RPMI7951 (cell line): Measurements from ENCODE around the gene RBMS3. TPM values are rescaled to one million over a fixed set of nuclear protein-coding genes. Genes with fewer than 3 reads are reported as not detected.

Experiments
- DNase-seq: peaks from one replicate; pipeline ENCODE4 v3.0.0-alpha.2; 2012; ENCODE audit warnings: low read depth
- total RNA-seq: library from RNA; depleted of rRNA; stranded (reverse); fragments of >200 nt; shearing (Covaris generic); gene quantifications from 2 replicates; pipeline ENCODE4 v1.2.3, GENCODE V29; 2014

Gene RBMS3
- total RNA-seq, 1 experiment from 2014 or later = 22.8 TPM

DNA sequence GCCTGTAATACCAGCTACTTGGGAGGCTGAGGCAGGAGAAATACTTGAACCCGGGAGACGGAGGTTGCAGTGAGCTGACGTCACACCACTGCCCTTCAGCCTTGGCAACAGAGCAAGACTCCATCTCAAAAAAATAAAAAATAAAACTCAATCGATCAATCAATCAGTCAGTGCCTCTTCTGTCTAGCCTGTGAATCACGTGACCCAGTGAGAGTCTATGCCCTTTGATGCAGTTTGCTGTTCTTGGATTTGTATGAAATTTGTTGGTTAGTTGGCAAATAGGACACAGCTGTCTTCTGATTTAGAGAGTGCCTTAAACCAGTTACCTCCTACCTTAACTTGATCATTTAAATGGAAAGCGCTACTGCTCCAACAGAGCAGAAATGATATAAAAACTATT lies 3.6 kb upstream of the RBMS3 start:
- DNase-seq = no peak

DNA sequence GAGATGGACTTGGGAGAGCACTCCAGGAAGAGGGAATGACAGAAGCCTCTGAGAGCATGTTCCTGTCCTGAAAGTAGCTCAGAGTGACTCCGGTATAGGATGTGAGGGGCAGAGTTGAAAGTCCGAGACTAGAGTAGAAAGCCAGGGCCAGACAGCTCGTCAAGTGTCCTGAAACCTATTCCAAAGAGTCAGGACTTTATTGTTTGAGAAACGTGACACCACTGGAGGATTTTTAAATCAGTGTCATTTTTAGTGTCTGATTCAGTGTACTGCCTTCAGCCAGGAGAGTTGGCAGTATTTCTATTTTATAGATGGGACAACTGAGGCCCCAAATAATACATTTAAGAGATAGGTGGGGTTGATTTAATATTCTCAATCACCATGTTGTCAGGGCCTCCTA lies 1.6 kb upstream of the RBMS3 start:
- DNase-seq = no peak

DNA sequence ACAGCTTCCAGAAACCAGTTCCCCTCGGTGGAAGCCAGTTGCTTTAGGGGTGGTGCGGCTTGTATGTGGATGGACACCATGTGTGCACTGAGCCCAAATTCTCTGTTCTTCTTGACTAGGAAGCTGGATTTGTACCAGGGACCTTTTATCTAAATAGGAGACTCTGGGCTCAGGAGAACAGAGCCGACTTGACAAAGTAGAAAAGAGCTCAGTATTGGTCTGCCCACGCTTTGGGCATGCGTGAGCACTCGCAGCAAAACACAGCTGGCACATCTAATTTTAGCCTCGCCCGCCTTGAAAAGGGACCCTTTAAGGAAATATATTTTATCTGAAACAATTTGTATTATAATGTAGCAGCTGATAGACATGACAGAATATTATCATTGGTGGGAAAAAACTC lies 1.1 kb upstream of the RBMS3 start:
- peak; percentile 63 for DNase-seq

DNA sequence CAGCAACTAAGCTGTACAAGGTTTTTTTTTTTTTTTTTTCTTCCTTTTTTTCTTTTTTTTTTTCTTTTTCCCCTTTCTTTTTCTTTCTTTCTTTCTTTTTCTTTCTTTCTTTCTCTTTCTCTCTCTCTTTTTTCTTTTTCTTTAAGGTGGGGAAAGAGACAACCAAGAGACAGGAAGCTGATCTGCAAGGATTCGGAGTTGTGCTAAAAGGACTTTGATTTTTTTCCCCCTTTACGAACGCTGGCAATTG lies 148 bp downstream of the RBMS3 start:
- DNase-seq = peak; percentile 64

DNA sequence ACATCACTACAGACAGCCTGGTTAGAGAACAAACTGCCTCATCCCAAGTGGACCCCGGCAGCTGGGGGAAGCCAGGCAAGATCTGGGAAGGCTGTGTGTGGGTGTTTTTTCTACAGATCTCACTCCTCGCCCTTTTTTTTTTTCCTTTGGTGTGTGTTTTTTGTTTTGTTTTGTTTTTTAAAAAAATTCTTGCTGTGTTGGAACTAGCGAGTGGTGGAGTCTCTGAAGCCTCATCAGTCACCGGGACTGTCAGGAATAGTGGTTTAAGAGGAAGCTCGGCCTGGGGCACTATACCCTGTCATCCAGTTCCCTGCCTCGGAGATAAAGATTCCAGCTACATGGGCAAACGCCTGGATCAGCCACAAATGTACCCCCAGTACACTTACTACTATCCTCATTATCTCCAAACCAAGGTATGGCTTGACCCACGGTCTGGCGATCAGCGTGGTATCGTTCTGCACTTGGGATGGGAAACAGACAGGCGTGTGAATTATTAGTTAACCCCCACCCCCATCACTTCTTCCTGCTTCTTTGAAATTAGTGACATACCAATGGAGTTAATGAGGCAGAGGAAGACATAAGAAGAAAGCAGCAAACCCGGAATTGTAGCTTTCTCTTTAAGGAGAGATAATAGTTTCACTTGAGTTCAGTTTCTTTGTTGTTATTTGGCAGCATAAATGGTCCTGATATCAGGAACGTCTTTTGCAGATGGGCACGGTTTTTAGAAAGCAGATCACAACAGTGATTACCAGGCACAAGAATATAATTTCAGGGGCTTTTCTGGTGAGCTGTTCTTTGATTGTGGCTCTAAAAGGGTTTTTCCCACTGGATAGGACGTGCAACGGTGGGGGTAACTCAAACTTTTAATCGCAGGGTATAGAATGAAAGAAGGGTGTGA lies 722 bp downstream of the RBMS3 start:
- DNase-seq = peak; percentile 78

DNA sequence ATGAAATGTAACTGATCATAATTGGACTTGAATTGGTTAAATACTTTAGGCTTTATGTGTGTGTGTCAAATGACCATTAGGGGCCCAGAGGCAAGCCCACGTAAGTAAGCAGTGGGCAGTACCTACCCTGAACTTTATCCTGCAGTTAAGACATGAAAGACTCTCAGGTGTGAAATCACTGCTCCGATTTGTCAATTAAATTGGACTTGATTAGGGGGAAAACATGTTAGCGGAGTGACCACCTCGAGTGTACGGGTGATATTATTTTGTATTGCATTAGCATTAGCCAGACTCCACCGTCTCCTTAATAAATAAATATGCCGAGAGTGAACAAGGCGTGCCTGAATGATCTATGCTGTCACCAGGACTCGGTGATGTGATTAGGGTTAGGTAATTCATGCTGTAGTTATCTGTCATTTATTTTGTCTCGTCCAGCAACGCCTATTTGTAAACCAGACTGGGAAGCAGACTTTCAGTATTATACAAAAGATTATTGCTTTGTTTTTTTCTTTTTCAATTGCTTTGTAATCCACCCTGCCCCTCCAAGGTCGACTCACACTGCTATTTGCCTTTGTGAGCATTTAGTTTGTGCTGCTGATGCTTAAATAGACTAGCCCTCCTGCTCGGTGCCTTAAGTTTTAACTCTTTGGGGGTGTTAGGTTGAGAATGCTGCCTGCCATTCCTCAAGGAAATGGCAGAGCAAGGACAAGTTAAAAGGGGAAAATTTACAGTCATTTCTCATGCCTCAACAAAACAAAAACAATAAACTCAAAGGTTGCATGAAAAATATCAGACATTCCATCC lies 1.8 kb downstream of the RBMS3 start:
- DNase-seq = peak; percentile 48

DNA sequence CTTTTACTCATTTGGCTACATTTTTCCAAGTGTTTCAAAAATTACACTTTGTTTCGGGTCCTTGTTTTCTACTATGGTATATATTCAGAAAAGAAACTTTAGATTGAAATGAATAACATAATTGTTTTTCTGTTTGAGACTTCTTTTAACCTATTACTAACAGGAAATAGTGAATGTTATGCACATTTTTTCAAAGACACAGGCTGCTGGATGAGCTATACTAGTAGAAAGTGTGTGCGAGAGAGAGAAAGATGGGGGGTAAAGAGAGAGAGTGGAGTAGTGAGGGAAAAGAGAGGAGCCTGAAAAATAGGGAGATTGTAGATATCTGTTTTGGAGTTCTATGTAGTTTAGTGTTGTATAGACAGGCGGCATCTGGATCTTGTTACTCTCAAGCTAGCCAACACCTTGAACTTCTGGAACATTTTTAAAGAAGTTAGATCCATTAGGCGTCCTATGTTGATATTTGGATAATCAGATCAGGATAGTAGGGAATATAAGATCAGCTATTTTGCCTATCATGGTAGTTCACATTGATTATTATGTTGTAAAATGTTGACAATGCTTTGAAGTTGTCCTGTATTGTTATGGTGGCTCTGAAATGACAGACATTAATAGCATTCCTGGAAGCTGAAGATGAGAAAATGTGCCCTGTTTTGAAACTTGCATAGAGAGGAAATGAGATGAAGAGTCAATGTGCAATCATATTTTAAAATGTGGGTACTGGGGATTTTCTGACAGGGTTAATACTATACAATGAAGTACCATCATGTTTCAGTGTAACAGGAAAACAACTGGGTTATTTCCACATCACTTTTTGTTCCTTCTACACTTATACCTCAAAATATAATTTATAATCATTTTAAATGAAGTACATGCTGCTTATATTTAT lies 2.6 kb downstream of the RBMS3 start:
- peak; percentile 25 for DNase-seq

DNA sequence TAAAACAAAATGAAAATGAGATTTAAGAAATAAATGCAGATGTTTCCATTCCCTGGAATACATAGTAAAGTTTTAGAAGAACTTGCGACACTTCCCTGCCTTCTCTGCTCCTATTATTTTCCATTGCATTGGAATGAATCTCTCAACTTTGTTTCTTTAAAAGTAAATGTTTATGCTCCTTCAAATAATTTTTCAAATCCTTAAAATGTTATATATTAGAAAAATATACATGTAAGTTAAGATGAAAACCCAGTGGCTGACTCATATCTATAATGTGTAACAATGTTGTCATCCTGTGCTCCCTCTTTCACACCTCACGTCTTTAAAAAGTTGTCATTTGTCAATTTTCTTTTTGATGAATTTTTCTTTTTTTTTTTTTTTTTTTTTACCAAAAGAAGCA lies 3.6 kb downstream of the RBMS3 start:
- DNase-seq = no peak

GRCh38 chr3:29285471-29286071 lies 4.7 kb downstream of the RBMS3 start:
- DNase-seq = peak; percentile 57

DNA sequence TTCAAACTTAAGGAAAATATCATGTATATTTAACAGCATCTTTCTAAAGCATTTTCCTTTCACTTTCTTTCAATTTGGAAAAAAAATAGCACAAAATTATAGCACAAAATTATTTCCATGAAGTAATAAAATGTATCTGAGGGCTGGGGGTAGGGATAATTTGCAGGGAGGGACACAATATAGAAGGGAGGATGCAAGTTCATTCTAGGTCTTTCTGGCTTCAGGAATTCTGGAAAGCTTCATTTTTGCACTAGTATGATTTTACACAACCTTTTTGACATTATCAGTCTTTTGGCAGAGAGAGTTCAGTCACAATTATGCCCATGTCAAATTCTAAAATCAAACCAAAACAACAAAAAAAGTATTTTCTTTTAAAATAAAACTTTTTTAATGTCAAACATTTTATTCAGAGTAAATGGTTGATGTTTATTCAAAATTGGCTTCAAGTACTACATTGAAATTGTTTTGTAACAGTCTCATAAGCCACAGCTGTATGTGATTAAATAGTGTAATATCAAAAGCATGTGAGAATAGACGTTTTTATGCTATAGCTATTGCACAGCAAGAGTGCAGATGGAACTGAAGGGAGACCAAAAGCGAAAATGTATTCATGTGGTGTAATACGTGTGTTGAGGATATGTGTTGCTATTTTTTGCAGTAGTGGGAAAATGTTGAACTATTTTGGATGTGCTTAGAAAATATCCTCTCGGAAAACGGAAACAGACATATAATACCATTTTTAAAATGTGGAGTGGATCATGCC lies 5.8 kb downstream of the RBMS3 start:
- peak; percentile 60 for DNase-seq

GRCh38 chr3:29290596-29290995 lies 9.7 kb downstream of the RBMS3 start:
- DNase-seq = no peak

- DNase-seq = peak; percentile 21
These were observed 10.6 kb downstream of the RBMS3 start for GRCh38 chr3:29291260-29291981.

DNA sequence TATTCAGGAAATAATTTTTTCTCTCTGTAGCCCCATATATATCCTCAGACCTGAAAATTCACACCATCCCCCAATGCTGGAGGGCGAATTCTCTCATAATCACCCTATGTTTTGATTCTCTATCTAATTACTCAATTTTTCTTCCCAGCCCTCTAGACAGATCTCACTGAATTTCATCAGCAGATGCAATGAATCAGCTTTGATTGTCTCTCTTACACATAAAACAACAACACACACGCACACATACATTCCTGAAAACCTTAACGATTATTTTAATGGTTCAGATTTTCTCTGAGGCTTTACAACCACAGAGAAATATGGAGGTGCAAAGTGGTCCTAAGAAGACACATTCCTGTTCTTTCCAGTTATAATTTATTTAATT lies 11.1 kb downstream of the RBMS3 start:
- no peak for DNase-seq

GRCh38 chr3:29293421-29293820 lies 12.6 kb downstream of the RBMS3 start:
- no peak for DNase-seq

GRCh38 chr3:29297998-29298397 lies 17.1 kb downstream of the RBMS3 start:
- no peak for DNase-seq

DNA sequence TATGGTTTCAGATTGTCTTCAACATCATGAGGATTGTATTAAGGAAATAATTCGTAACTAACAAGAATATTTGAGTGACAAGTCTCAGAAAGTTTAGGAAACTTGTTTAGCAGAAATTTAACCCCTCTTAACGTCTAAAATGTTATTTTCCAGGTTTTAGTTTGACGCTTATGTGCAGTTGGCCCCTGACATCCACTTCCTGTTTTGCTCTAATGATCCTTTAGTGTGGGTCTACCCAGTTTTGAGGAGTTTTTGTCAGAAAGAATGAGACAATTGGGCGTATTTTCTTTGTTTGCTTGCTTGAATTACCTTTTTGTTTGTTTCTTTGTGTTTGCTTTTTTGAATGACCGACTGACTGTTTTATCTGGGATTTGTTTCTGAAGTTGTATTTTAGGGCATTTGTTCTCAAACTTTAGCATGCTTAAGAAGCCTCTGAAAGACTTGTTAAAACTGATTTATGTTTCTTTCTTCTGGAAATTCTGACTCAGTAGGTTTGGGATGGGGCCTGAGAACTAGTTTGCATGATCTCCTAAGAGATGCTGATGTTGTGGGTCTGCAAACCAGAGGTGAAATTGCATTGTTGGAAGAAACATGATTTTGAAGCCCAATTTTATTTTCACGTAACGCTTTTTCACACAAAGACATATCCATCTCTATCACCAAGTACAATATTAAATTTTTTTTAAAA lies 20.6 kb downstream of the RBMS3 start:
- no peak for DNase-seq

DNA sequence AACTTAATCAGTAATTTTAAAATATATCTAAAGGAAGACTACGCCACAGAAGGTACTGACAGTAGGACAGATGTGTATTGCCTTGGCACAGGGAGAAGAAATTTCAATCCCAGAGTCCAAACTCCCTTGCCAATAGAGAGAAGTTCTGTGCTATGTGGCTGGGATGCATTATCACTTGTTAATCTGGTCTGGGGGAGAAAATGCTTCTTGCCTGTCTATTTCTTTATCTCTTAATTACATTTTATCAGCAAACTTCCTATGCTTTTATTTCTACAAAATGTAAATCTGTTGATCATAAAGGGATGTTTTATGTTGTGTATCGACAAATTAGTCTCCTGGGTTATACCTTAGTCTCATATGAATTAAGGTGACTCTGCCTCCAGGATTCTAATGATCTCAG lies 21.7 kb downstream of the RBMS3 start:
- no peak for DNase-seq

DNA sequence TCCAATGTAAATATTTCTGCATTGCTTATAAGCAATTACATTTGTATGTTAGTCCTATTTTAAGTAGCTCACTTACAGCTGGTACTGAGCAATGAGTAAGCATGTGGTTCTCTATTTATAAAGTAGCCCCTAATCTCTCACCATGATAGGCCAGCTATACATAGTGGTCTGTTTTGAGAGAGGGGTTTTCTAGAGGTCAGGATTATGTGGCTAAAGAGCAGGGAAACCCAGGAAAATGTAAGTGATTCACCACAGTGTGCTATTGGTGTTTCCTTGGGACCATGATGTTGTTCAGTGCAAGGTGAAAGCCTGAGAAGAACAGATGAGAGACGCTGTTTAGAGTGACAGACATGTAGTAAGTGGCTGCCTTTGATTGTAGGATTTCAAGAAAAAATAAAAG lies 26.4 kb downstream of the RBMS3 start:
- DNase-seq = no peak

DNA sequence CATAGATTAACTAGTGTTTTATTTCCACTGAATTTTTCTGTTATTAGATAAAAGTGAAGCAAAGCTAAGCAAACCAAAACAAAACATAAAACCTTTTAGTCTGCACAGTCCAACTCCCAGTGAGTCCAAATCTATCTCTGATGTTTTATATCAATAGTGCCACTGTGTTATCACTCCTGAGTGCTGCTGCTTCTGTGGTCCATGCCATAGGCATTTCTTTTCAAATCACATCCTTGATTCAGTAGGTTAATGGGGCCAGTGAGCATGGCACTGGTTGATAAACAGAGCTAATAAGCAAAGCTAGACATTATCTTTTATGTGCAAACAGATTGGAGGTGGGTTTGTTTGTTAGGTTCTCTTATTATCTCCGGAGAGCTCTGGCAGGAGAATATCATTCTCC lies 30.0 kb downstream of the RBMS3 start:
- DNase-seq = no peak

DNA sequence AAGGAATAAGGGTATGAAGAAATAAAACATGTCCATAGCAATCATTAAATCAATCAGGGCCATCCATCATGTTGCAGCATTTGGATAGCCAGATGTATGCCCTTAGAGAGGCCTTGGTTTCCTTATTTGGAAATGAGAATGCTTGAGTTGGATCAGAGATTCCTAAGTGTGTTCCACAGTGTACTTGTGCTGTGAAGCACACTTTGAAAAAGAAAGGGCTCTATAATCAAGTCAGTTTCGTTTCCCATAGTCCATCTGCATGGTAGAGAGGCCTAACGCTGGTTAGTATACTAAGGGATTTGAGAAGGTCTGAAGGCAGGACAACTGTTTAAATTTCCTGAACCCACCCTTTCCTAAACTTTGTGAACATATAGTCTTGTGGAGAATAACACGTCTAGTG lies 30.9 kb downstream of the RBMS3 start:
- DNase-seq = peak; percentile 41
